Mucosa of descending colon (tissue), 3 donors: ENCODE data around the gene SF3B5. TPM values are rescaled to one million over a fixed set of nuclear protein-coding genes. Genes with fewer than 3 reads are reported as not detected.

ENCODE experiments used
- ATAC-seq: fragments of 200-7000 bp; cut with Tn5 transposase; one replicate; pipeline ENCODE4 v1.9.1; 2020; ENCODE audit warnings: mild to moderate bottlenecking, moderate library complexity
- DNase-seq, 3 donors: peaks; one replicate each; pipeline ENCODE4 v3.0.0-alpha.2; 2020
- H3K36me3 ChIP-seq: fragments of 200-600 bp; one replicate; pipeline ENCODE4 v1.8.0; 2021; ENCODE audit warnings: low read depth, mild to moderate bottlenecking
- H3K4me1 ChIP-seq: fragments of 200-600 bp; one replicate; pipeline ENCODE4 v1.8.0; 2021; ENCODE audit warnings: low read depth, mild to moderate bottlenecking
- H3K4me3 ChIP-seq: fragments of 200-600 bp; one replicate; pipeline ENCODE4 v1.8.0; 2021; ENCODE audit warnings: mild to moderate bottlenecking
- H3K9me3 ChIP-seq: fragments of 200-600 bp; one replicate; pipeline ENCODE4 v1.8.0; 2021; ENCODE audit warnings: mild to moderate bottlenecking
- intact Hi-C, 2 donors: fragments of 100-400 bp; cut with DNase I in 1 of 2; cut with micrococcal nuclease in 1 of 2; formaldehyde crosslinking; loops; one replicate each; pipeline versions ENCODE4 v1.11.0 to v1.11.1; 2022; cut with DNase I, micrococcal nuclease
- long read RNA-seq, 2 donors: library from polyadenylated mRNA; unstranded; transcript quantifications; one replicate each; pipeline ENCODE4 v2.0.0, GENCODE V29; 2019 to 2021
- total RNA-seq, 3 donors: library from RNA; stranded (reverse); fragmentation: NEBNext Ultra II Directional in 2 of 3; extraction: Animal tissue kit (Norgen Biotek cat#: 25700) in 2 of 3; gene quantifications; one replicate each; pipeline versions ENCODE4 v1.2.1 to v1.2.4, GENCODE V29; 2021 to 2023
- TF ChIP-seq, protein P1 (sequence below): fragments of 200-600 bp; IDR thresholded peaks from one replicate; pipeline ENCODE4 v1.8.0; 2022; ENCODE audit warnings: antibody characterized with exemption, mild to moderate bottlenecking
- donor health status: DM: no; HTN: no; CAD: no; lungs with moderate emphysema.
- donor health status: DM: no; HTN: no; CAD: no.
- donor health status: DM: no; HTN: yes; CAD: no.

SF3B5 gene
- total RNA-seq: 100 to 1,000 TPM; 104 to 172 (median 140) TPM
- long read RNA-seq, donor 1, transcript SF3B5-201 (1 exons, 693 nt): major isoform, 36 of 36 reads
- long read RNA-seq, donor 1, partial matches to known transcripts: 0 of 36 reads
- long read RNA-seq, donor 1, other reads (novel, unspliced or antisense): 0 of 36 reads
- long read RNA-seq, donor 2, transcript SF3B5-201 (1 exons, 693 nt): major isoform, 66 of 67 reads
- long read RNA-seq, donor 2, partial matches to known transcripts: 0 of 67 reads
- long read RNA-seq, donor 2, other reads (novel, unspliced or antisense): 1 of 67 reads

DNA sequence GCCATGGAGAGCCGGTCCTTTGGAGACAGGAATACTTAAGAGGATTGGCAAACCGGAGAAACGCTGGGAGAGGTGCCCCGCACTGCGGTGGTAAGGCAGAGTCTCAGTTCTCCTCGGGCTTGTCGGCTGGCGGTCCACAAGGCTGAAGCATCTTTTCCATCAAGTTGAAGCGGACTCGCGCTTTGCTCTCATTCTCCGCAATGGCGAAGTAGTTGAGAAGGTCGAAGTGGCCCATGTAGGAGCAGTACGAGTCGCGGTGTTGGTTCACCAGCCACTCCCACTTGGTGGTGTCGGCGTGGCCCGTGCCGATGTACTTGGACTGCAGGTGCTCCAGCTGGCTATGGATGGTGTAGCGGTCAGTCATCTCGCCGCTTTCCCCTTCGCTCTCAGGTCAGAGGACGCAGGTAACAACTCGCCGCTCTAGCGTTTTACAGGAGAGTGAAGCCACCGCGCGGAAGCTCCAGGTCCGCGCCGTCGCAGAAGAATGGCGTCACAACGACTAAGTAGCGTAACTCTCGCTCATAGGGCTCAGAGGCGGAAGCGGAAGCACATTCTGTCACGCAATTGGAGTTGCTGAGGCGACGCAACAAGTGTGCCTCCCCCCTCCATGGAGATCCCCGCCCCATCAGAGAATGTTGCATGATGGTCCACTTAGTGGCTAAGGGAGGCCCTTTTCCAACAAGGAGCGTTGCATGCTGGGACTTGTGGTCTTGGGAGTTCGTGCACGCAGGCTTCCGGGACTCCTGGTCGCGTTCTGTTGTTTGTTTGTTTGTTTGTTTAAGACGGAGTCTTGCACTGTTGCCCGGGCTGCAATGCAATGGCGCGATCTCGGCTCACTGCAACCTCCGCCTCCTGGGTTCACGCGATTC, at the start of gene SF3B5:
Gene SF3B5 (minus strand): TSS at position 440 of the 869 bp plus-strand sequence. CDS start 76 bp downstream, at position 364.
- ATAC-seq: peak; percentile 99
- TF ChIP-seq, protein P1, sequence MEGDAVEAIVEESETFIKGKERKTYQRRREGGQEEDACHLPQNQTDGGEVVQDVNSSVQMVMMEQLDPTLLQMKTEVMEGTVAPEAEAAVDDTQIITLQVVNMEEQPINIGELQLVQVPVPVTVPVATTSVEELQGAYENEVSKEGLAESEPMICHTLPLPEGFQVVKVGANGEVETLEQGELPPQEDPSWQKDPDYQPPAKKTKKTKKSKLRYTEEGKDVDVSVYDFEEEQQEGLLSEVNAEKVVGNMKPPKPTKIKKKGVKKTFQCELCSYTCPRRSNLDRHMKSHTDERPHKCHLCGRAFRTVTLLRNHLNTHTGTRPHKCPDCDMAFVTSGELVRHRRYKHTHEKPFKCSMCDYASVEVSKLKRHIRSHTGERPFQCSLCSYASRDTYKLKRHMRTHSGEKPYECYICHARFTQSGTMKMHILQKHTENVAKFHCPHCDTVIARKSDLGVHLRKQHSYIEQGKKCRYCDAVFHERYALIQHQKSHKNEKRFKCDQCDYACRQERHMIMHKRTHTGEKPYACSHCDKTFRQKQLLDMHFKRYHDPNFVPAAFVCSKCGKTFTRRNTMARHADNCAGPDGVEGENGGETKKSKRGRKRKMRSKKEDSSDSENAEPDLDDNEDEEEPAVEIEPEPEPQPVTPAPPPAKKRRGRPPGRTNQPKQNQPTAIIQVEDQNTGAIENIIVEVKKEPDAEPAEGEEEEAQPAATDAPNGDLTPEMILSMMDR: no peak
- H3K9me3 ChIP-seq: no peaks in the 10 kb centered on the region
- peaks cover 6% of the 10 kb centered on the region for H3K4me1 ChIP-seq
- H3K36me3 ChIP-seq: no peaks in the 10 kb centered on the region
- H3K4me3 ChIP-seq: peak within 1 kb of the TSS; percentile 47
- intact Hi-C loops: no loop called here
- peak; percentile 97 to 100 (median 99) for DNase-seq

- no peaks in the 10 kb centered on the region for H3K9me3 ChIP-seq
- H3K36me3 ChIP-seq: no peaks in the 10 kb centered on the region
- TF ChIP-seq, protein P1: no peak
- no peak for ATAC-seq
- H3K4me3 ChIP-seq: no peak overlapping the region
- DNase-seq: no peak
- intact Hi-C loops: no loop called here
- peaks cover 7% of the 10 kb centered on the region for H3K4me1 ChIP-seq
Measured at GRCh38 chr6:144144996-144145395, 49.6 kb upstream of the SF3B5 start.

- no peaks in the 10 kb centered on the region for H3K9me3 ChIP-seq
- TF ChIP-seq, protein P1: no peak
- H3K4me3 ChIP-seq: no peak overlapping the region
- intact Hi-C loops: no loop called here
- ATAC-seq (no peak), DNase-seq (no peak)
- no peaks in the 10 kb centered on the region for H3K4me1 ChIP-seq
- H3K36me3 ChIP-seq: no peaks in the 10 kb centered on the region
Measured at GRCh38 chr6:144143878-144144277, 48.5 kb upstream of the SF3B5 start.

- H3K36me3 ChIP-seq: no peaks in the 10 kb centered on the region
- no peaks in the 10 kb centered on the region for H3K4me1 ChIP-seq
- no peak for DNase-seq
- intact Hi-C loops: no loop called here
- TF ChIP-seq, protein P1: no peak
- H3K9me3 ChIP-seq: no peaks in the 10 kb centered on the region
- no peak for ATAC-seq
- no peak overlapping the region for H3K4me3 ChIP-seq
Measured at GRCh38 chr6:144143106-144143505, 47.7 kb upstream of the SF3B5 start.

- TF ChIP-seq, protein P1: no peak
- intact Hi-C loops: no loop called here
- Histone ChIP-seq H3K36me3 (no peaks in the 10 kb centered on the region), H3K9me3 (no peaks in the 10 kb centered on the region), H3K4me3 (no peak overlapping the region), H3K4me1 (no peaks in the 10 kb centered on the region)
- ATAC-seq (no peak), DNase-seq (no peak)
Measured at GRCh38 chr6:144141470-144141869, 46.1 kb upstream of the SF3B5 start.
